Kidney capillary endothelial cell (primary cell): ENCODE data around the gene NEK6.

ENCODE experiments used
- DNase-seq: peaks from one replicate; pipeline ENCODE4 v3.0.0-alpha.2; 2018; ENCODE audit warnings: low spot score

Gene NEK6

GRCh38 chr9:124373851-124374250, 116.1 kb downstream of the NEK6 start:
- no peak for DNase-seq

DNA sequence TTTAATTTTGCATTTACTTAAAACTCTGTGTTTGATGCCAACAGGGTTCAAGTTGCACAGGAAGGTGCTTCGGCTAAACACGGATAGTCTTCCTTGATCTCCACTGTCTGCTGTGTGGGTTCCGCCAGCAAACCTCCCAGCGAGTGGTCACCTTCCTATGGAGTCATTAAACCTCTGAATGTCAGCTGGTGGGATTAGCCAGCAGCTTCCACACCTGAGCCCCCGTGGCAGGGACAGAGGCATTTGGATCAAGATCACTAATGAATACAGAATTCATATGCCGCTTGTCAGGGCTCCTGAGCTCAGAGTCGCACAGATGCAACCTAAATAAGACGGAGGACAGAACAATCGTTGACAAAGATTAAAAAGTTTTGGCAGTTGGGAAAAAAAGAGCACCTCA, 118.0 kb downstream of the NEK6 start:
- no peak for DNase-seq

- DNase-seq, result no peak
Observed at GRCh38 chr9:124376329-124376728, 118.6 kb downstream of the NEK6 start.

DNA sequence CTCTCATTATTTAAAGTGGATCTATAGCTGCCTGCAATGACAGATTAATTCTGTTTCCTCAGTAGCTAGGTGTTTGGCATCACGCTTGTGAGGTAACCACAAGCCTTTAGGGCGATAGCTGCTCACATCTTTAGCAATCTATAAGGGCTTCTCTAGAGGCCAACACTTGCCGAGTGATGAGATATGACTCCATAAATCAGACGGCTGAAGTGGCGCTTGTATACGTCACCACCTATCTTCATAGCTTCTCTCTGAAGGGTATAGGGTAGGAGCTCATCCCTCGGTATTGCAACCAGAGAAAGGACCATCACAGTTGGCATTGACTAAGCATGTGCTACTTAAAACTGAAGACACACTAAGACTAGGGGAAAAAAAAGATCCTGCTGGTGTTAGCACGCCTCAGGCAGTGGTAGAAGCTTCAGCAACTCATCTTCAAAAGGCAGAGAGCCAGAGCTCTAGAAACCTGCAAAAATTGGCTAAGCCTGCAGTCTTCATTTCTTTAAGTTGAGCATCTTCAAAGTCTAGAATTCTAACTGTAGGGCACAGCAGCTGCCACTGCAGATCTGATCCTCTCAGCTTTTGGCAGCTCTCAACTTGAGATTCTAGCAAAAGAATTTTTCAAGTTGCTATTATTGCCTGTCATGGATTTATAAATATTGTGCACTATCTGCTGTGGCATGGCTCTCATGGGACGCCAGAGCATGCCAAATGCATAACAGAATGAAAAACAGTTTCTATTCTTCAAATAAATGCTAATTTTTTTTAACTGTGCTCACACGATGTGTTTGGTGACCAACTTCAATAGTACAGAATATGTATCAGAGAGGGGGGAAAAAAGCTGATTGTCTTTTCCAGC, 120.0 kb downstream of the NEK6 start:
- no peak for DNase-seq

DNA sequence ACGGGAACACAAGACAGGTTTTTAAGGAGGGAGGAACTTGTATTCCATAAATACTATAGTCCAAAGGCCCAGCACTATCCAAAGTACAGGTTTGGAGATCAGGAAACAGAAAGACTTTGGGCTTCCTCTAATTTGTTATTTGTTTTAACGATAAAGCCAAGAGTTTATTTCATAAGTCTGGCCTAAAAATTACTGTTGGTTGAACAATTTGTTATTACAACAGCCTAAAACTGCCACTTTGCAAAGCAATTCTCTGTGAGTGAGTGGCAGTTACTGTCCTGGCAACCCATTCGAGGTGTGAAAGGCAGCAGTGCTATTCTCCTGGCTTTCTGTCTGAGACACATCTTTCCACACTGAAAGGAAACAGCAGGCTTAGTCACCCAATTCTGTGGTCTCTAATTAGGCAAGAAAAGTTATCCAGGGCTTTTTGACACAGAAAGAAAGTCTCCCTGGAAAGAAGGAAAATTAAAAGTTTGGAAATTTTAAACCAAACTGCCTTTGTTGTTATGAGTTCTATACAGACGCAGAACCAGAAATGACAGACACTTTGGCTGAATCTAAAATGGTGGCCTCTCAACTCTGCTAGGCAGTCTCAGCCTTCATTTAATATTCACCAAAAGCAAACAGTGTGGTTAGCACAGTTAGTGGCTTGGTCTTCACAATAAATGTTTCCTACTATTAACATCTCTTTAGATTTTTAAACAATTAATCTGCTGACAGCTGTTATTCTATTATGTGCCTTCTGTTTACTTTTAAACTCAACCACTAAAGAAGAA, 123.6 kb downstream of the NEK6 start:
- peak; percentile 17 for DNase-seq

- DNase-seq, result no peak
Observed at GRCh38 chr9:124384210-124384609, 126.5 kb downstream of the NEK6 start.

DNA sequence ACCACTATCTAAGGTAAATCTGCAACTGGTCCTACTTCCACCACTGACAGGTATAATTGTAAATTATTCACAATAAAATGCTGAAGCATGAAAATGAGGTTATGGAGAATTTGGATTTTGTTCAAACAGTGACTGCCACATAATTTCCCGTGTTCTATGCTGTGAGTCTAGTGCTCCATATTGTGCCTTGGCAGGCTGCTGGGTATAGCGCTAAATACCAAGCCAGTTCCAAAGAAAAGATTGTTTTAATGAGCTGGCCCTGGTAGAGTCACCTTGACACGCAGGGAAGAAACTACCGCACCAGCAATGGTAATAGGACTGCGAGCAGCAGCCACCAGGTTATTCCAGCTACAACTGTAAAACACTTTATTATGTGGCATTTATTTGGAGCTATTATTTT, 127.1 kb downstream of the NEK6 start:
- DNase-seq, result no peak

- no peak for DNase-seq
Observed at GRCh38 chr9:124385623-124386022, 127.9 kb downstream of the NEK6 start.

DNA sequence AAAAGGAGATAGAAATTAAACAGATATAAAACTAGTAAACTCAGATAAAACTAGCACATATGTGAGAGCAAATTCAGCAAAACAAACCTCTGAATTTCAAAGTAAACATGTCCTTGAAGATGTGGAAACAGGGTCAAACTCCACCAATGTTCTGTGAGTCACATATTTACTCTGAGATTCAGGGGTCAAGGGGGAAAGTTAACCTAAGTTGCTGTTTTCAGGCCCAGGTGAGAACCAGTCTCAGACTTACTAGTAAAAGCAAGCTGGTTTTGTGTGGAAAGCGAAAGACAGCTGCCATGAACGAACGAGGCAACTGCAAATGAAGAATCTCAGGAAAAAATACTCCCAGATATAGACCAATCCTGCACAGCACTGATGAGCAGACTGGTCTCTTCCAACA, 128.5 kb downstream of the NEK6 start:
- DNase-seq, result no peak

- DNase-seq, result no peak
Observed at GRCh38 chr9:124388275-124389048, 130.7 kb downstream of the NEK6 start.

- no peak for DNase-seq
Observed at GRCh38 chr9:124389146-124389939, 131.6 kb downstream of the NEK6 start.

DNA sequence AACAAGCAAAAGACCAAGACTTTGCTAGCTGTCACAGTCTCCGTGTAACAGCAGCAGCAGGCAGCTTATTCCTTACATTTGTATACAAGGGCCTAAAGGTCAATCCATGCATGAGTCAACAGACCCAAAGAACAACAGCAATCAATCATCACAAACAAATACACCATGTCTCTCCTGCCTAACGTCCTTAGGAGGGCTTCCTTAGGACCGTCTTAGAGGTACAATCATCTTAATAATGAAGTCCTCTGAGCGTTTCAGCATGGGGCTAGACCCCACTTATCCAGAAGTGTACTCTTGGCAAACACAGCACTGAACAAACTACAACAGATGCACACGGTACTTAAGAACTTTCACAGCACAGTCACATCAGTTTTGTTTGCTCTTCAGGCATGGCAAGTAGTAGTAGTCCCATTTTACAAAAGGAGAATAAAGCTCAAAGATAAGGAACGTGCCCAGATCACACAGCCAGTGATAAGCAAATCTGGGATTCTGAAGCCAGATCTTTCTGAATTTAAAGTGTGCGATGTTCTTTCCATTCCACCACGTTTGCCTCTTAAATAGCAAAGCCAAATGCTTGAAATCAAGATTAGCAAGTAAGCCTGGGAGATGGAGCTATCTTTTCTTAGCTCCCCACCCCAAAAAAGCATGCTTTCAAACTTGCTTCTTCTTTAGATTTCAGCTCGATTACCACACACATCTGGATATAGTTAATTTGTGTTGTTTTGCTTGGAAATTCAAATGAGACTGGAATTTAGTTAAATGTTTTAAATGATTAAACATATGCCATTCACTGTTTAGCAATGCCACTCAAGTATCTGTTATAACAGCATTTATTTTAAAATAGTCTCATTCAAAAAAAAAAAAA, 133.3 kb downstream of the NEK6 start:
- peak; percentile 62 for DNase-seq

- no peak for DNase-seq
Observed at GRCh38 chr9:124392254-124392870, 134.6 kb downstream of the NEK6 start.

DNA sequence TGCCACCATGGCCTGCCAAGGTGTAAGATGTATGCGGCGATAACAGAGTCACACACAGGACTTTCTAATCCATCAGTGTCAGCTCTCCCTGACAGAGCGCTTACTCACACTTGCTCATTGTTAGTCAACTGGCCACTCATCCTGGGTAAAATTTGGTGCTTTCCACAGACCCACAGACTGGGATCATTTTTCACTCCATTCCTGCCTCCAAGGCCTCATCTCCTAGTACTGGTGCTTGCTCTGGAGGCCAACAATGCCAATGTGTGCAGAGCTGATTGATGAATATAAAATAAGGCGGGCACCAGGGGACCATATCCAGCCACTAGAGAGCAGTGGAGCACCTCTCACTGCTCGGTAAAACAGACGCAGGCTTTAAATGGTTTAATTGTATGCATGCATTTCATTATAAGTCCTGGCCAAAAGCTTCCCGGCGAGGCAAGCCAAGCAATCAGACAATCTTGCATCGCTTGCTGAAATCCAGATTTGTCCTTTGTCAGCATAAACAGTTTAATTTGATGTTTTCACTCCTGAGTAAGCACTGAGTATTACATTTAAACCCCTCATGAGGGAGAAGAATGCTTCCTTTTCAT, 135.2 kb downstream of the NEK6 start:
- DNase-seq, result peak; percentile 80

GRCh38 chr9:124394167-124394566, 136.4 kb downstream of the NEK6 start:
- DNase-seq, result no peak

DNA sequence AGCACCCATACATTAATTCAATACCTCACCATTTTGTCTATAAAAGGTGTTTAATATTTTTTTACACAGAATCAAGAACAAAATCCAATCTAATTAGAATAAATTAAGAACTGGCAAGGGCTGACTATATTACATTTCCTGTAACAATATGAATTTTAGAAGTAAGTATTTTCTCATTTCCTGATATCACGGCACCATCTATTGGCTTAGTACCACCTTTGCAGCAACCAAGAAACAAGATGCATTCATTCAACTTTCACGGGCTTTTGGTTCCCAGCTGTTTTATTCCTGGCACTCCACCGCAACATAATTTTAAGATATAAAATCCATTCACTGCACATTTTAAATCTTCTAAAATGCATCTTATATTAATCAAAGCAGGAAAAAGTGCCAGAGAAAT, 136.8 kb downstream of the NEK6 start:
- DNase-seq, result no peak

DNA sequence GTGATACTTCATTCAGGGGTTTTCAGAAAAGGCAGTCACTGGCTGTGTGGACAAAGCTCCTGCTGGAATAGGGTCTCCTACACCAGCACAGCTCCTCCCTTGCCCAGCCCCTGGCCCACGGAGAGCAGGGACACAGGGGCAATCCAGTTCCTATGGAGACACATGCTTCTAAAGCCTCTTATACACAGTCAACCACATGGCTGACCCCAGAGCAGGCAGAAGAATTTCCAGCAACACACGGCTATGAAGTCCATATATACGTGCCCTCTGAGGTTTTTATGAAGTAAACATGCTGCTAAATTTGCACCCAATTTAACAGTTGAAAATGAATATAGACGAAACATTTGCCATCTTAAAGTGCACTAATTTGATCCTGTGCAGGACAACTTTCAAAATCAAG, 138.1 kb downstream of the NEK6 start:
- no peak for DNase-seq

GRCh38 chr9:124398191-124398935, 140.6 kb downstream of the NEK6 start:
- no peak for DNase-seq

DNA sequence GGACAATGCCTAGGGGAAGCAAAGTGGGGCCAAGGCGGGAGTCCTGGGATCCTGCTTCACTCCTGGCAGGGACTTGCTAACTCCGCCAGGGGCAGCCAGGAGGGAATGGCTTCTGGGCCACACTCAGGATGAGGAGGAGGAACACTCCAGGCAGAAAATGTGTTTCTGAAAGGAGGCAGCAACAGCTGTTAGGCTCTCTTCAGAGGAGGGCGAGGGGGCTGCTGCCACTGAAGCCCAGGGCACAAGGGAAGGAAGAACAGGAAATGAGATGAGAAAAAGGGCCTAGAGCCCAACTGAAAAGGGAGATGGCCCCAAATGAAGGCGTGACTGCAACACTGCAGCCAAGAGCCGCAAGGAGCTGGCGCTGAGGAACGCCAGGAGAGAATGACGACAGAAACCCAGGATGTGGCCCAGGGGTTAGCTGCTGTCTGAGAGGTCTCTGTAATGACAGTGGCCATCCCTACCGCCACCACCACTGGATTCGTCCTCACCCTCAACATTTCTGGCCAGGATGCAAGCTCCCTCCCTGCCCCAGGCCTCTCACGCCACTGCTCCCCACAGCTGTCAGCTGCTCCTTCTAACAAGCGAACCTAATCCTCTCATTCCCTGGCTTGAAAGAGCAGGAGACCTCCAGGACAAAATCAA, 141.7 kb downstream of the NEK6 start:
- no peak for DNase-seq
